NB4 (cell line): ENCODE measurements around the gene GHDC.

ENCODE experiments used
- MAX ChIP-seq: IDR thresholded peaks from 2 replicates; pipeline ENCODE4 v1.6.1; 2011; ENCODE audit warnings: low read depth, low read length
- MYC ChIP-seq: IDR thresholded peaks from 2 replicates; pipeline ENCODE4 v1.6.1; 2011; ENCODE audit warnings: low read depth, low read length
- POLR2A ChIP-seq: IDR thresholded peaks from 2 replicates; pipeline ENCODE4 v1.6.1; 2011; ENCODE audit warnings: mild to moderate bottlenecking; ENCODE audit not compliant: insufficient read length; ENCODE audit errors: extremely low read depth
- TF ChIP-seq, protein P1 (sequence below): IDR thresholded peaks from one replicate; pipeline ENCODE4 v1.5.1; 2012; ENCODE audit warnings: low read depth, low read length

DNA sequence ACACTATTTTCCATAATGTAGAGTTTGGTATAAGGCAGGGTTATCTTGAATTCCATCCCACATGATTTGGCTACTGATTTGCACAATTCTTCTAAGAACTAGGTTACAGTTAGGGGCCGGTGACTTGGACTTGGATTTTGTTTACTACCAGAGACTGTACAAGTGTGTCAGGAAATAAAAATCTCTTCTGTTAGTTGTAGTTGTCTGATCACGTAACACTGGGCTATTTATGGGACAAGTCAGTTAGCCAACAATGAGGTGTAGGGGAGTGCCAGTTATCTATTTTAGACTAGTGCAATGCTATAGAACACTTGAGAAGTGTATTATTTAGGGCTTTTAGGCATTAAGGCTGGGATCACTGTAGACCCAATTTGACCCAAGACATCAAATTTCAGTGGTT lies 39.7 kb upstream of the GHDC start:
- TF ChIP-seq POLR2A = no peak
- TF ChIP-seq MYC = no peak
- TF ChIP-seq, protein P1, sequence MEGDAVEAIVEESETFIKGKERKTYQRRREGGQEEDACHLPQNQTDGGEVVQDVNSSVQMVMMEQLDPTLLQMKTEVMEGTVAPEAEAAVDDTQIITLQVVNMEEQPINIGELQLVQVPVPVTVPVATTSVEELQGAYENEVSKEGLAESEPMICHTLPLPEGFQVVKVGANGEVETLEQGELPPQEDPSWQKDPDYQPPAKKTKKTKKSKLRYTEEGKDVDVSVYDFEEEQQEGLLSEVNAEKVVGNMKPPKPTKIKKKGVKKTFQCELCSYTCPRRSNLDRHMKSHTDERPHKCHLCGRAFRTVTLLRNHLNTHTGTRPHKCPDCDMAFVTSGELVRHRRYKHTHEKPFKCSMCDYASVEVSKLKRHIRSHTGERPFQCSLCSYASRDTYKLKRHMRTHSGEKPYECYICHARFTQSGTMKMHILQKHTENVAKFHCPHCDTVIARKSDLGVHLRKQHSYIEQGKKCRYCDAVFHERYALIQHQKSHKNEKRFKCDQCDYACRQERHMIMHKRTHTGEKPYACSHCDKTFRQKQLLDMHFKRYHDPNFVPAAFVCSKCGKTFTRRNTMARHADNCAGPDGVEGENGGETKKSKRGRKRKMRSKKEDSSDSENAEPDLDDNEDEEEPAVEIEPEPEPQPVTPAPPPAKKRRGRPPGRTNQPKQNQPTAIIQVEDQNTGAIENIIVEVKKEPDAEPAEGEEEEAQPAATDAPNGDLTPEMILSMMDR = no peak
- TF ChIP-seq MAX = no peak
